NB4 (cell line): ENCODE measurements around the gene TSPAN11.

Source experiments
- MYC ChIP-seq: IDR thresholded peaks from 2 replicates; pipeline ENCODE4 v1.6.1; 2011; ENCODE audit warnings: low read depth, low read length
- POLR2A ChIP-seq: IDR thresholded peaks from 2 replicates; pipeline ENCODE4 v1.6.1; 2011; ENCODE audit warnings: mild to moderate bottlenecking; ENCODE audit not compliant: insufficient read length; ENCODE audit errors: extremely low read depth
- TF ChIP-seq, protein P1 (sequence below): IDR thresholded peaks from one replicate; pipeline ENCODE4 v1.5.1; 2012; ENCODE audit warnings: low read depth, low read length
- TF ChIP-seq, protein P2 (sequence below): IDR thresholded peaks from 2 replicates; pipeline ENCODE4 v1.6.1; 2011; ENCODE audit warnings: low read depth, low read length

DNA sequence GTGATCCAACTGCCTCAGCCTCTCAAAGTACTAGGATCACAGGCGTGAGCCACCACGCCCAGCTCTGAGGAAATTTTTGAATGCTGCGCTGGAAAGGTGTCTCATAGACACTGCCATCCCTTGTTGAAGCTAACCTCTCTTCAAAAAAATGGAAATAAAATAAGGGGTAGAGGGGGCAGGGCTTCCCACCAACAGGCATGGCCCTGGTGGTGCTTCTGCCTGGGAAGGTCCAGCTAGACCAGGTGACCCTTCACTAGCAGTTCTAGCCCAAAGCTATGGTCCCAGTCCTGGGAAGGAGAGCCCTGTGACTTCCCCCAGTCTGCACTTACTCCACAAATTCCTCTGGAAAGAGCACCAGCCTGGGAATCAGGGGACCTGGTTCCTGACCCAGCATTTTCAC is 45.7 kb upstream of the TSPAN11 start:
- TF ChIP-seq, protein P1, sequence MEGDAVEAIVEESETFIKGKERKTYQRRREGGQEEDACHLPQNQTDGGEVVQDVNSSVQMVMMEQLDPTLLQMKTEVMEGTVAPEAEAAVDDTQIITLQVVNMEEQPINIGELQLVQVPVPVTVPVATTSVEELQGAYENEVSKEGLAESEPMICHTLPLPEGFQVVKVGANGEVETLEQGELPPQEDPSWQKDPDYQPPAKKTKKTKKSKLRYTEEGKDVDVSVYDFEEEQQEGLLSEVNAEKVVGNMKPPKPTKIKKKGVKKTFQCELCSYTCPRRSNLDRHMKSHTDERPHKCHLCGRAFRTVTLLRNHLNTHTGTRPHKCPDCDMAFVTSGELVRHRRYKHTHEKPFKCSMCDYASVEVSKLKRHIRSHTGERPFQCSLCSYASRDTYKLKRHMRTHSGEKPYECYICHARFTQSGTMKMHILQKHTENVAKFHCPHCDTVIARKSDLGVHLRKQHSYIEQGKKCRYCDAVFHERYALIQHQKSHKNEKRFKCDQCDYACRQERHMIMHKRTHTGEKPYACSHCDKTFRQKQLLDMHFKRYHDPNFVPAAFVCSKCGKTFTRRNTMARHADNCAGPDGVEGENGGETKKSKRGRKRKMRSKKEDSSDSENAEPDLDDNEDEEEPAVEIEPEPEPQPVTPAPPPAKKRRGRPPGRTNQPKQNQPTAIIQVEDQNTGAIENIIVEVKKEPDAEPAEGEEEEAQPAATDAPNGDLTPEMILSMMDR = no peak
- TF ChIP-seq POLR2A (no peak), MYC (no peak)
- TF ChIP-seq, protein P2, sequence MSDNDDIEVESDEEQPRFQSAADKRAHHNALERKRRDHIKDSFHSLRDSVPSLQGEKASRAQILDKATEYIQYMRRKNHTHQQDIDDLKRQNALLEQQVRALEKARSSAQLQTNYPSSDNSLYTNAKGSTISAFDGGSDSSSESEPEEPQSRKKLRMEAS = no peak
